Brain microvascular endothelial cell (primary cell): Measurements from ENCODE around the gene TEDDM1.

Source experiments
- DNase-seq: peaks from one replicate; pipeline ENCODE4 v3.0.0-alpha.2; 2020
- H3K27ac ChIP-seq: fragments of 250-450 bp; sonication (Bioruptor Pico); 2 replicates; pipeline ENCODE4 v1.5.1; 2020; ENCODE audit warnings: mild to moderate bottlenecking, moderate library complexity
- H3K27me3 ChIP-seq: fragments of 250-450 bp; sonication (Bioruptor Pico); replicated peaks from 2 replicates; pipeline ENCODE4 v1.5.1; 2020; ENCODE audit warnings: mild to moderate bottlenecking
- H3K36me3 ChIP-seq: fragments of 250-450 bp; sonication (Bioruptor Pico); replicated peaks from 2 replicates; pipeline ENCODE4 v1.5.1; 2020; ENCODE audit warnings: mild to moderate bottlenecking
- H3K4me3 ChIP-seq: 2 replicates; pipeline ENCODE4 v1.5.1; 2011; ENCODE audit warnings: low read depth, mild to moderate bottlenecking, control low read depth, low read length, moderate library complexity
- CTCF ChIP-seq: IDR thresholded peaks from 2 replicates; pipeline ENCODE4 v1.5.1; 2011; ENCODE audit warnings: low read depth, mild to moderate bottlenecking, moderate library complexity, low read length, control low read depth, inconsistent platforms; ENCODE audit errors: missing control alignments
- in situ Hi-C: cut with HindIII; loops from 2 replicates; pipeline ENCODE4 v1.10.0; 2017; ENCODE audit warnings: low sequenced_read_pairs, low pct_ligation_motif_present

Gene TEDDM1

GRCh38 chr1:182392050-182393028, 8.1 kb downstream of the TEDDM1 start:
- DNase-seq = no peak
- Histone ChIP-seq H3K4me3 (peak overlapping the region; percentile 83), H3K27ac (peak overlapping the region; percentile 95), H3K36me3 (peaks cover 12% of the 10 kb centered on the region), H3K27me3 (no peaks in the 10 kb centered on the region)
- in situ Hi-C loops = no loop called here
- no peak for TF ChIP-seq CTCF

GRCh38 chr1:182391362-182392049, 9.0 kb downstream of the TEDDM1 start, which contains the start of gene GLUL:
GLUL (minus strand) TSS chr1:182391790; CDS start chr1:182388737, 3,053 bp downstream.
- peak; percentile 79 for DNase-seq
- in situ Hi-C loops = no loop called here

GRCh38 chr1:182391028-182391361, 9.5 kb downstream of the TEDDM1 start:
- H3K4me3 ChIP-seq = peak overlapping the region; percentile 83
- H3K27ac ChIP-seq = peak overlapping the region; percentile 95
- H3K36me3 ChIP-seq = peaks cover 25% of the 10 kb centered on the region
- peak; percentile 71 for DNase-seq
- in situ Hi-C loops = no loop called here
- no peak for TF ChIP-seq CTCF
- H3K27me3 ChIP-seq = no peaks in the 10 kb centered on the region

More at GRCh38 chr1:182391362-182392049, 9.0 kb downstream of the TEDDM1 start, which contains the start of gene GLUL:
- no peaks in the 10 kb centered on the region for H3K27me3 ChIP-seq
- peak within 1 kb of the TSS; percentile 83 for H3K4me3 ChIP-seq
- peak; percentile 43 for TF ChIP-seq CTCF
- peak within 1 kb of the TSS; percentile 95 for H3K27ac ChIP-seq
- peaks cover 20% of the 10 kb centered on the region for H3K36me3 ChIP-seq

GRCh38 chr1:182389619-182390047, 10.8 kb downstream of the TEDDM1 start:
- peaks cover 37% of the 10 kb centered on the region for H3K36me3 ChIP-seq
- peak overlapping the region; percentile 83 for H3K4me3 ChIP-seq
- H3K27me3 ChIP-seq = no peaks in the 10 kb centered on the region
- in situ Hi-C loops = no loop called here
- DNase-seq = no peak
- no peak for TF ChIP-seq CTCF
- no peak overlapping the region for H3K27ac ChIP-seq

GRCh38 chr1:182388392-182389134, 11.9 kb downstream of the TEDDM1 start:
- no peak for DNase-seq
- Histone ChIP-seq H3K4me3 (no peak overlapping the region), H3K27ac (no peak overlapping the region), H3K27me3 (no peaks in the 10 kb centered on the region), H3K36me3 (peaks cover 48% of the 10 kb centered on the region)
- in situ Hi-C loops = no loop called here
- no peak for TF ChIP-seq CTCF
